ENCODE data around the gene PLCB1.

The PLCB1 gene

GRCh38 chr20:8568075-8568474 is 436.0 kb downstream of the PLCB1 start:
- FAIRE-seq (no peak), DNase-seq (ENCODE audit: insufficient read length) (no peak)
- no peak for TF ChIP-seq POLR2AphosphoS5 (IDR thresholded peaks at IDR 0.05; ENCODE audit: low read depth, low read length)

- DNase-seq (ENCODE audit: insufficient read length) (no peak), FAIRE-seq (no peak)
- no peak for TF ChIP-seq TAF1 (IDR thresholded peaks at IDR 0.05; ENCODE audit: borderline replicate concordance, low read depth, low read length)
- TF ChIP-seq POLR2AphosphoS5 (IDR thresholded peaks at IDR 0.05; ENCODE audit: low read depth, low read length): no peak
- no peak for TF ChIP-seq POLR2A (IDR thresholded peaks at IDR 0.05; ENCODE audit: low read depth, low read length)
These were observed 437.7 kb downstream of the PLCB1 start for GRCh38 chr20:8569766-8570165.

- no peak for DNase-seq (ENCODE audit: insufficient read length)
- no peak for TF ChIP-seq POLR2AphosphoS5 (IDR thresholded peaks at IDR 0.05; ENCODE audit: low read depth, low read length)
- TF ChIP-seq POLR2A (IDR thresholded peaks at IDR 0.05; ENCODE audit: low read depth, low read length): no peak
- no peak for TF ChIP-seq TAF1 (IDR thresholded peaks at IDR 0.05; ENCODE audit: borderline replicate concordance, low read depth, low read length)
- no peak for FAIRE-seq
These were observed 439.5 kb downstream of the PLCB1 start for GRCh38 chr20:8571611-8572010.

- no peak for FAIRE-seq
- DNase-seq (ENCODE audit: insufficient read length): no peak
- TF ChIP-seq POLR2A (IDR thresholded peaks at IDR 0.05; ENCODE audit: low read depth, low read length): no peak
- TF ChIP-seq POLR2AphosphoS5 (IDR thresholded peaks at IDR 0.05; ENCODE audit: low read depth, low read length): no peak
These were observed 441.6 kb downstream of the PLCB1 start for GRCh38 chr20:8573686-8574085.

GRCh38 chr20:8575114-8575513 is 443.0 kb downstream of the PLCB1 start:
- FAIRE-seq (no peak), DNase-seq (ENCODE audit: insufficient read length) (no peak)
- TF ChIP-seq POLR2AphosphoS5 (IDR thresholded peaks at IDR 0.05; ENCODE audit: low read depth, low read length) (no peak), POLR2A (IDR thresholded peaks at IDR 0.05; ENCODE audit: low read depth, low read length) (no peak)

- TF ChIP-seq TAF1 (IDR thresholded peaks at IDR 0.05; ENCODE audit: borderline replicate concordance, low read depth, low read length) (no peak), POLR2A (IDR thresholded peaks at IDR 0.05; ENCODE audit: low read depth, low read length) (no peak), POLR2AphosphoS5 (IDR thresholded peaks at IDR 0.05; ENCODE audit: low read depth, low read length) (no peak)
- FAIRE-seq: no peak
- no peak for DNase-seq (ENCODE audit: insufficient read length)
These were observed 446.2 kb downstream of the PLCB1 start for GRCh38 chr20:8578161-8578865.

- FAIRE-seq (no peak), DNase-seq (ENCODE audit: insufficient read length) (no peak)
- TF ChIP-seq TAF1 (IDR thresholded peaks at IDR 0.05; ENCODE audit: borderline replicate concordance, low read depth, low read length) (no peak), POLR2AphosphoS5 (IDR thresholded peaks at IDR 0.05; ENCODE audit: low read depth, low read length) (no peak), POLR2A (IDR thresholded peaks at IDR 0.05; ENCODE audit: low read depth, low read length) (no peak)
These were observed 447.0 kb downstream of the PLCB1 start for GRCh38 chr20:8579035-8579434.

GRCh38 chr20:8581446-8582183 is 449.5 kb downstream of the PLCB1 start:
- TF ChIP-seq POLR2A (IDR thresholded peaks at IDR 0.05; ENCODE audit: low read depth, low read length) (no peak), TAF1 (IDR thresholded peaks at IDR 0.05; ENCODE audit: borderline replicate concordance, low read depth, low read length) (no peak), POLR2AphosphoS5 (IDR thresholded peaks at IDR 0.05; ENCODE audit: low read depth, low read length) (no peak)

GRCh38 chr20:8583012-8583565 is 451.0 kb downstream of the PLCB1 start:
- FAIRE-seq: no peak
- no peak for TF ChIP-seq POLR2AphosphoS5 (IDR thresholded peaks at IDR 0.05; ENCODE audit: low read depth, low read length)
- DNase-seq (ENCODE audit: insufficient read length): no peak

More at GRCh38 chr20:8581446-8582183, 449.5 kb downstream of the PLCB1 start:
- FAIRE-seq (no peak), DNase-seq (ENCODE audit: insufficient read length) (no peak)

- no peak for FAIRE-seq
- no peak for DNase-seq (ENCODE audit: insufficient read length)
- TF ChIP-seq POLR2A (IDR thresholded peaks at IDR 0.05; ENCODE audit: low read depth, low read length): no peak
- TF ChIP-seq TAF1 (IDR thresholded peaks at IDR 0.05; ENCODE audit: borderline replicate concordance, low read depth, low read length): no peak
- no peak for TF ChIP-seq POLR2AphosphoS5 (IDR thresholded peaks at IDR 0.05; ENCODE audit: low read depth, low read length)
These were observed 451.5 kb downstream of the PLCB1 start for GRCh38 chr20:8583566-8584043.

GRCh38 chr20:8587251-8587650 is 455.2 kb downstream of the PLCB1 start:
- FAIRE-seq: no peak
- DNase-seq (ENCODE audit: insufficient read length): no peak
- TF ChIP-seq POLR2AphosphoS5 (IDR thresholded peaks at IDR 0.05; ENCODE audit: low read depth, low read length) (no peak), TAF1 (IDR thresholded peaks at IDR 0.05; ENCODE audit: borderline replicate concordance, low read depth, low read length) (no peak), POLR2A (IDR thresholded peaks at IDR 0.05; ENCODE audit: low read depth, low read length) (no peak)

GRCh38 chr20:8587810-8588209 is 455.7 kb downstream of the PLCB1 start:
- DNase-seq (ENCODE audit: insufficient read length) (no peak), FAIRE-seq (no peak)
- TF ChIP-seq TAF1 (IDR thresholded peaks at IDR 0.05; ENCODE audit: borderline replicate concordance, low read depth, low read length): no peak
- no peak for TF ChIP-seq POLR2A (IDR thresholded peaks at IDR 0.05; ENCODE audit: low read depth, low read length)
- TF ChIP-seq POLR2AphosphoS5 (IDR thresholded peaks at IDR 0.05; ENCODE audit: low read depth, low read length): no peak
